ENCODE measurements around the gene TMEM150B.

DNA sequence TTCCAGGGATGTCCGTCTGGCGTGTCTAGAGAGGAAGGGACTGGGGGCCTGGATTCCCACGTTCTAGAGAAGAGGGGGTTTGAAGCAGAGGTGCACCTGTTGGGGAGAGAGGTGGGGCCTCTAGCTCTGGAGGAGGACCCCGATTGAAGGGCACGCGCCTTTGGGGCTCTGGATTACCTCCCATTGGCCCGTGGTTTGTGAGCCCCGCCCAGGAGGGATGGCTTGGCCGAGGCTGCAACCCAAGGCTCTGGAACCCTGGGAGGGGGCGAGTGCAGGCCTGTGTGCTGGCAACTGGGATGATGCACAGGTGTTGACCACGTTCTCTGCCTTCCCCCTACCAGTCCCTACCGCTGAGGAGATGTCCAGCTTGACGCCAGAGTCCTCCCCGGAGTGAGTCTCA lies 20.2 kb downstream of the TMEM150B start:
- TF ChIP-seq POLR2AphosphoS5 (IDR thresholded peaks at IDR 0.05; ENCODE audit: low read depth, low read length) (no peak), POLR2A (IDR thresholded peaks at IDR 0.05; ENCODE audit: low read depth, low read length) (no peak), TAF1 (IDR thresholded peaks at IDR 0.05; ENCODE audit: borderline replicate concordance, low read depth, low read length) (no peak)
